Endothelial cell of umbilical vein (primary cell): ENCODE data around the gene IFT57. TPM values are rescaled to one million over a fixed set of nuclear protein-coding genes. Genes with fewer than 3 reads are reported as not detected.

Source experiments
- BruUV-seq: library from RNA; stranded (reverse); fragments of 400-500 nt; replicated peaks from 2 replicates; lab custom pipeline; 2021; lab: Mats Ljungman, UMichigan
- CTCF ChIA-PET: fragments of 300-600, 350-600 bp; sonication (Branson Sonifier 250); formaldehyde crosslinking; loops from one replicate; lab custom pipeline; 2021; ENCODE audit warnings: antibody characterized with exemption, inconsistent platforms; lab: Charles Lee
- POLR2A ChIA-PET: fragments of 300-600, 350-600 bp; sonication (Branson Sonifier 250); formaldehyde crosslinking; loops from one replicate; lab custom pipeline; 2021; ENCODE audit warnings: antibody characterized with exemption, inconsistent platforms; lab: Charles Lee
- DNase-seq: peaks from one replicate; pipeline ENCODE4 v3.0.0-alpha.2; 2011; ENCODE audit warnings: low read depth, low spot score
- FAIRE-seq: peaks from 2 replicates; lab custom pipeline; 2011; peaks lifted over from hg19 to GRCh38; lab: Jason Lieb, UNC
- H2AFZ ChIP-seq: 2 replicates; pipeline ENCODE4 v1.6.0; 2012; ENCODE audit warnings: low read depth, low read length, control low read depth, inconsistent platforms
- H3K27ac ChIP-seq: 2 replicates; pipeline ENCODE4 v1.5.1; 2011; ENCODE audit warnings: low read depth, mild to moderate bottlenecking, control low read depth, low read length, moderate library complexity; ENCODE audit not compliant: insufficient read depth
- H3K27me3 ChIP-seq, 2 experiments: 2 replicates each; pipeline versions ENCODE4 v1.6.0 to v1.6.1; 2011; ENCODE audit warnings: low read length in 2 of 2, mixed read lengths in 1 of 2; ENCODE audit not compliant: control insufficient read depth in 2 of 2, insufficient read depth in 2 of 2
- H3K36me3 ChIP-seq, 2 experiments: 2 replicates in 1 of 2; 3 replicates in 1 of 2; pipeline ENCODE4 v1.5.1; 2011; ENCODE audit warnings: low read length in 2 of 2, mild to moderate bottlenecking in 1 of 2, moderate library complexity in 1 of 2; ENCODE audit not compliant: control insufficient read depth in 2 of 2, insufficient read depth in 2 of 2; ENCODE audit errors: extremely low read depth in 1 of 2
- H3K4me1 ChIP-seq: 3 replicates; pipeline ENCODE4 v1.5.1; 2011; ENCODE audit warnings: mild to moderate bottlenecking, low read length; ENCODE audit not compliant: control insufficient read depth, insufficient read depth; ENCODE audit errors: extremely low read depth
- H3K4me2 ChIP-seq: 2 replicates; pipeline ENCODE4 v1.6.1; 2011; ENCODE audit warnings: low read length, control low read depth, mixed read lengths; ENCODE audit not compliant: insufficient read depth
- H3K4me3 ChIP-seq, 3 experiments: fragments of 200-600 bp in 1 of 3; sonication (generic), shearing (Covaris generic) in 1 of 3; replicated peaks in 1 of 3; 2 replicates each; pipeline ENCODE4 v1.5.1; 2011 to 2016; ENCODE audit warnings: control low read depth in 3 of 3, low read length in 3 of 3, mild to moderate bottlenecking in 2 of 3, inconsistent platforms in 1 of 3, low read depth in 1 of 3, moderate library complexity in 1 of 3; ENCODE audit not compliant: insufficient read depth in 1 of 3
- H3K79me2 ChIP-seq: 2 replicates; pipeline ENCODE4 v1.6.0; 2012; ENCODE audit warnings: low read length, inconsistent platforms; ENCODE audit not compliant: control insufficient read depth, insufficient read depth
- H3K9ac ChIP-seq: replicated peaks from 2 replicates; pipeline ENCODE3; 2011; ENCODE audit warnings: low read length, control low read depth; ENCODE audit not compliant: insufficient read depth; ENCODE audit errors: extremely low read depth
- H3K9me1 ChIP-seq: replicated peaks from 3 replicates; pipeline ENCODE4 v1.6.0; 2011; ENCODE audit warnings: mild to moderate bottlenecking, low read length; ENCODE audit not compliant: control insufficient read depth, insufficient read depth; ENCODE audit errors: extremely low read depth
- H3K9me3 ChIP-seq: replicated peaks from 2 replicates; pipeline ENCODE4 v1.5.1; 2012; ENCODE audit warnings: low read length, inconsistent platforms; ENCODE audit not compliant: control insufficient read depth, insufficient read depth
- H4K20me1 ChIP-seq: replicated peaks from 2 replicates; pipeline ENCODE3; 2011; ENCODE audit warnings: mild to moderate bottlenecking, low read length; ENCODE audit not compliant: control insufficient read depth, insufficient read depth; ENCODE audit errors: extremely low read depth
- EZH2 ChIP-seq: IDR thresholded peaks from 2 replicates; pipeline ENCODE4 v1.6.1; 2012; ENCODE audit warnings: borderline replicate concordance, low read depth, mild to moderate bottlenecking, moderate library complexity, low read length, inconsistent platforms; ENCODE audit not compliant: severe bottlenecking
- FOS ChIP-seq: IDR thresholded peaks from 2 replicates; pipeline ENCODE4 v1.6.1; 2011; ENCODE audit warnings: mild to moderate bottlenecking, low read length, moderate library complexity, borderline replicate concordance; ENCODE audit not compliant: insufficient read depth
- GATA2 ChIP-seq: IDR thresholded peaks from 2 replicates; pipeline ENCODE4 v1.7.0; 2011; ENCODE audit warnings: low read depth, mild to moderate bottlenecking, moderate library complexity, mixed read lengths, low read length; ENCODE audit not compliant: insufficient read length, insufficient read depth
- JUN ChIP-seq: IDR thresholded peaks from 2 replicates; pipeline ENCODE4 v1.6.1; 2011; ENCODE audit warnings: borderline replicate concordance, low read depth; ENCODE audit not compliant: insufficient read length, insufficient read depth
- MYC ChIP-seq: IDR thresholded peaks from one replicate; pipeline ENCODE4 v1.6.1; 2011; ENCODE audit warnings: mild to moderate bottlenecking, low read depth, low read length
- POLR2A ChIP-seq: IDR thresholded peaks from 2 replicates; pipeline ENCODE4 v1.6.1; 2012; ENCODE audit warnings: low read depth, mild to moderate bottlenecking, control low read depth, low read length
- POLR2AphosphoS5 ChIP-seq: IDR thresholded peaks from 2 replicates; pipeline ENCODE4 v1.6.1; 2012; ENCODE audit warnings: low read depth, mild to moderate bottlenecking, control low read depth, low read length, moderate library complexity; ENCODE audit not compliant: insufficient read depth
- dilution Hi-C: fragments of 300-500 bp; cut with MboI; formaldehyde crosslinking; loops from one replicate; pipeline ENCODE4 v1.15.0; 2019; ENCODE audit warnings: low sequenced_read_pairs; ENCODE audit not compliant: extremely low pct_ligation_motif_present
- intact Hi-C: fragments of 100-400 bp; cut with micrococcal nuclease; formaldehyde crosslinking; loops from one replicate; pipeline ENCODE4 v1.10.0; 2022
- polyA plus RNA-seq, 4 experiments: library from polyadenylated mRNA; depleted of rRNA in 3 of 4; stranded (reverse) in 3 of 4; unstranded in 1 of 4; fragments of >200 nt; gene quantifications; 2 replicates each; pipeline versions ENCODE4 v1.2.1 to v1.2.3, GENCODE V29; 2011 to 2012; ENCODE audit warnings: missing spikeins in 1 of 4
- total RNA-seq: library from RNA; stranded (reverse); gene quantifications from 2 replicates; pipeline ENCODE4 v1.2.3, GENCODE V29; 2021
- TF ChIP-seq, protein P1 (sequence below): IDR thresholded peaks from 2 replicates; pipeline ENCODE4 v1.6.1; 2011; ENCODE audit not compliant: insufficient read depth, insufficient read length
- TF ChIP-seq, protein P2 (sequence below), 2 donors: IDR thresholded peaks; 1 replicate in 1 of 2; 2 replicates in 1 of 2; pipeline ENCODE4 v1.5.1; 2011; ENCODE audit warnings: low read length in 2 of 2, mild to moderate bottlenecking in 2 of 2, moderate library complexity in 2 of 2, control low read depth in 1 of 2, inconsistent platforms in 1 of 2, low read depth in 1 of 2; ENCODE audit not compliant: insufficient read depth in 1 of 2; ENCODE audit errors: extremely low read depth in 1 of 2

The IFT57 gene
- total and polyA plus RNA-seq, 2 donors (not counting 3 experiments of a cell fraction or from before 2014, with no cell fraction given): 15.2 to 25.1 TPM

DNA sequence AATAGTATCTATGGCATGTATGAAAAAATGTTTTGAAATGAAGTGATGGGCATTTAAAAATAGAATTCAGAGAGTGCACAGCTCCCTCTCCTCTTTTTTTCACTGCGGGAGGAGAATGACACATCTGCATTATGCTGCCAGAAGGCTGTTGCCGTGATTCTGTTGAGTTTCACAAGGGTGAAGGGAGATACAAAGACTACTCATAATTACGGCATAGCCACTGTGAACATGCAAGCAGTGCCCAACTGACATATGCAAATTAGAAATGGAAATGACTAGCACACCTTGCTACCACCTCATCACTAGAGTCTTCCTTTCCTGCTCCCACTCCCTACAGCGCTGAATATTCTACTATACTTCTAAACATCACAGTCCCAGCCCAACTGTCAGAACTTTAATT is 20.1 kb downstream of the IFT57 start:
- no peak for DNase-seq
- no peak overlapping the region for H3K27ac ChIP-seq
- CTCF ChIA-PET: no interaction called here

More for the DNA sequence above, 20.1 kb downstream of the IFT57 start:
- POLR2A ChIA-PET: no interaction called here
- dilution Hi-C loops (no loop called here), intact Hi-C loops (no loop called here)
- Histone ChIP-seq H3K27me3 (no peaks in the 10 kb centered on the region), H3K36me3 (no peaks in the 10 kb centered on the region), H3K9me3 (no peaks in the 10 kb centered on the region), H3K79me2 (no peaks in the 10 kb centered on the region), H2AFZ (no peak overlapping the region), H3K4me1 (no peaks in the 10 kb centered on the region), H3K4me2 (no peak overlapping the region), H4K20me1 (no peaks in the 10 kb centered on the region), H3K9ac (no peak overlapping the region), H3K4me3 (no peak overlapping the region), H3K9me1 (no peaks in the 10 kb centered on the region)
- no peak for FAIRE-seq
- no TSS peak for BruUV-seq
- TF ChIP-seq, protein P1, sequence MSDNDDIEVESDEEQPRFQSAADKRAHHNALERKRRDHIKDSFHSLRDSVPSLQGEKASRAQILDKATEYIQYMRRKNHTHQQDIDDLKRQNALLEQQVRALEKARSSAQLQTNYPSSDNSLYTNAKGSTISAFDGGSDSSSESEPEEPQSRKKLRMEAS: no peak
- TF ChIP-seq MYC: no peak
- no peak for TF ChIP-seq POLR2A
- TF ChIP-seq EZH2: no peak
- TF ChIP-seq JUN: no peak
- no peak for TF ChIP-seq POLR2AphosphoS5
- TF ChIP-seq, protein P2, sequence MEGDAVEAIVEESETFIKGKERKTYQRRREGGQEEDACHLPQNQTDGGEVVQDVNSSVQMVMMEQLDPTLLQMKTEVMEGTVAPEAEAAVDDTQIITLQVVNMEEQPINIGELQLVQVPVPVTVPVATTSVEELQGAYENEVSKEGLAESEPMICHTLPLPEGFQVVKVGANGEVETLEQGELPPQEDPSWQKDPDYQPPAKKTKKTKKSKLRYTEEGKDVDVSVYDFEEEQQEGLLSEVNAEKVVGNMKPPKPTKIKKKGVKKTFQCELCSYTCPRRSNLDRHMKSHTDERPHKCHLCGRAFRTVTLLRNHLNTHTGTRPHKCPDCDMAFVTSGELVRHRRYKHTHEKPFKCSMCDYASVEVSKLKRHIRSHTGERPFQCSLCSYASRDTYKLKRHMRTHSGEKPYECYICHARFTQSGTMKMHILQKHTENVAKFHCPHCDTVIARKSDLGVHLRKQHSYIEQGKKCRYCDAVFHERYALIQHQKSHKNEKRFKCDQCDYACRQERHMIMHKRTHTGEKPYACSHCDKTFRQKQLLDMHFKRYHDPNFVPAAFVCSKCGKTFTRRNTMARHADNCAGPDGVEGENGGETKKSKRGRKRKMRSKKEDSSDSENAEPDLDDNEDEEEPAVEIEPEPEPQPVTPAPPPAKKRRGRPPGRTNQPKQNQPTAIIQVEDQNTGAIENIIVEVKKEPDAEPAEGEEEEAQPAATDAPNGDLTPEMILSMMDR (IDR thresholded peaks at IDR 0.05; ENCODE audit: extremely low read depth in 1 of 2, insufficient read depth in 1 of 2, low read depth in 1 of 2, low read length in 2 of 2): no peak
- no peak for TF ChIP-seq FOS
- no peak for TF ChIP-seq GATA2
